GM12878 (cell line): ENCODE results near the gene GCC2. TPM values are rescaled to one million over a fixed set of nuclear protein-coding genes. Genes with fewer than 3 reads are reported as not detected.

ENCODE experiments used
- ATAC-seq: fragments of 200-7000 bp; cut with Tn5 transposase; 3 replicates; pipeline ENCODE4 v1.9.1; 2020; ENCODE audit warnings: mild to moderate bottlenecking, moderate library complexity
- BruUV-seq: library from RNA; stranded (reverse); fragments of 400-500 nt; replicated peaks from 2 replicates; lab custom pipeline; 2021; lab: Mats Ljungman, UMichigan
- CTCF ChIA-PET: fragments of 300-600 bp; sonication (Branson Sonifier 250); formaldehyde crosslinking; extraction: SDS; loops from one replicate; lab custom pipeline; 2021; ENCODE audit warnings: inconsistent platforms; lab: Yijun Ruan, JAX
- POLR2A ChIA-PET: fragments of 350-600 bp; formaldehyde crosslinking; extraction: SDS; loops from one replicate; lab custom pipeline; 2021; ENCODE audit warnings: inconsistent platforms; lab: Charles Lee
- RAD21 ChIA-PET: fragments of 300-600 bp; sonication (Branson Sonifier 250); formaldehyde crosslinking; loops from one replicate; lab custom pipeline; 2023; ENCODE audit warnings: antibody characterized with exemption; ENCODE audit not compliant: unreplicated experiment; lab: Charles Lee
- SMC1A ChIA-PET: fragments of 300-600 bp; sonication (Branson Sonifier 250); formaldehyde crosslinking; loops from one replicate; lab custom pipeline; 2023; ENCODE audit not compliant: unreplicated experiment, uncharacterized antibody; lab: Charles Lee
- DNase-seq: peaks from one replicate; pipeline ENCODE4 v3.0.0-alpha.2; 2011; ENCODE audit warnings: low read depth, low spot score
- FAIRE-seq: peaks from 3 replicates; lab custom pipeline; 2011; peaks lifted over from hg19 to GRCh38; lab: Jason Lieb, UNC
- H2AFZ ChIP-seq: 2 replicates; pipeline ENCODE4 v1.6.0; 2011; ENCODE audit warnings: low read depth, low read length, control low read depth; ENCODE audit not compliant: control insufficient read depth
- H3K27ac ChIP-seq: 2 replicates; pipeline ENCODE4 v1.5.1; 2011; ENCODE audit warnings: control low read depth; ENCODE audit not compliant: control insufficient read depth, insufficient read depth
- H3K27me3 ChIP-seq, 2 experiments: replicated peaks in 1 of 2; 2 replicates each; pipeline versions ENCODE4 v1.6.0 to v1.6.1; 2011; ENCODE audit warnings: low read length in 1 of 2; ENCODE audit not compliant: control insufficient read depth in 2 of 2, insufficient read depth in 2 of 2
- H3K36me3 ChIP-seq, 2 experiments: 2 replicates each; pipeline ENCODE4 v1.5.1; 2011; ENCODE audit warnings: low read length in 1 of 2; ENCODE audit not compliant: control insufficient read depth in 2 of 2, insufficient read depth in 2 of 2
- H3K4me1 ChIP-seq: 2 replicates; pipeline ENCODE4 v1.6.1; 2011; ENCODE audit warnings: mild to moderate bottlenecking, low read length, moderate library complexity, mixed read lengths; ENCODE audit not compliant: control insufficient read depth, insufficient read depth
- H3K4me2 ChIP-seq: 2 replicates; pipeline ENCODE4 v1.6.0; 2011; ENCODE audit warnings: control low read depth; ENCODE audit not compliant: control insufficient read depth, insufficient read depth
- H3K4me3 ChIP-seq: fragments of 200-600 bp; sonication (generic); 2 replicates; pipeline ENCODE4 v1.5.1; 2016
- H3K79me2 ChIP-seq: 2 replicates; pipeline ENCODE4 v1.6.0; 2011; ENCODE audit warnings: low read length; ENCODE audit not compliant: control insufficient read depth, insufficient read depth
- H3K9ac ChIP-seq: 2 replicates; pipeline ENCODE4 v1.8.0; 2011; ENCODE audit warnings: low read length, control low read depth, mixed read lengths; ENCODE audit not compliant: control insufficient read depth, insufficient read depth
- H3K9me3 ChIP-seq: replicated peaks from 3 replicates; pipeline ENCODE4 v1.5.1; 2011; ENCODE audit warnings: mild to moderate bottlenecking, low read length; ENCODE audit not compliant: control insufficient read depth, insufficient read depth
- H4K20me1 ChIP-seq: 2 replicates; pipeline ENCODE4 v1.6.0; 2011; ENCODE audit not compliant: control insufficient read depth, insufficient read depth
- CBFB ChIP-seq: IDR thresholded peaks from 2 replicates; pipeline ENCODE4 v1.6.1; 2016; ENCODE audit warnings: antibody characterized with exemption, low read depth
- CBX5 ChIP-seq: sonication (generic); IDR thresholded peaks from 2 replicates; pipeline ENCODE4 v1.6.1; 2016; ENCODE audit warnings: low read depth, moderate library complexity, mild to moderate bottlenecking, inconsistent platforms
- ETV6 ChIP-seq, 2 experiments: fragments of 450-650 bp in 1 of 2; IDR thresholded peaks in 1 of 2; conservative IDR thresholded peaks in 1 of 2; 2 replicates each; pipeline ENCODE4 v1.6.1; 2014; ENCODE audit warnings: antibody characterized with exemption in 1 of 2, borderline replicate concordance in 1 of 2, low read depth in 1 of 2, mild to moderate bottlenecking in 1 of 2, moderate library complexity in 1 of 2
- EZH2 ChIP-seq: IDR thresholded peaks from 2 replicates; pipeline ENCODE4 v1.6.1; 2012; ENCODE audit warnings: low read depth, mild to moderate bottlenecking, control low read depth, inconsistent platforms, low read length, borderline replicate concordance; ENCODE audit not compliant: control insufficient read depth
- HCFC1 ChIP-seq: fragments of 150-350 bp; IDR thresholded peaks from 2 replicates; pipeline ENCODE4 v1.6.1; 2014; ENCODE audit warnings: low read length
- IRF4 ChIP-seq: IDR thresholded peaks from 2 replicates; pipeline ENCODE4 v1.6.1; 2011; ENCODE audit warnings: low read depth, low read length
- KDM1A ChIP-seq: fragments of 200-600 bp; sonication (generic); IDR thresholded peaks from 2 replicates; pipeline ENCODE4 v1.6.1; 2016; ENCODE audit warnings: borderline replicate concordance
- NFYA ChIP-seq: IDR thresholded peaks from 2 replicates; pipeline ENCODE4 v1.6.1; 2011; ENCODE audit warnings: low read depth, mild to moderate bottlenecking, low read length, improper control_type of control experiment, borderline replicate concordance
- NRF1 ChIP-seq: conservative IDR thresholded peaks from 2 replicates; pipeline ENCODE4 v1.6.1; 2011; ENCODE audit warnings: mild to moderate bottlenecking, low read depth, low read length, improper control_type of control experiment
- POLR2AphosphoS2 ChIP-seq: IDR thresholded peaks from 2 replicates; pipeline ENCODE4 v1.6.1; 2011; ENCODE audit warnings: low read depth, mild to moderate bottlenecking, low read length, improper control_type of control experiment, moderate library complexity
- RAD51 ChIP-seq: fragments of 450-650 bp; IDR thresholded peaks from 2 replicates; pipeline ENCODE4 v1.6.1; 2016; ENCODE audit warnings: moderate library complexity, mild to moderate bottlenecking, inconsistent platforms
- USF1 ChIP-seq: IDR thresholded peaks from 2 replicates; pipeline ENCODE4 v1.6.1; 2011; ENCODE audit warnings: borderline replicate concordance, low read depth, mild to moderate bottlenecking, moderate library complexity, mixed read lengths, low read length; ENCODE audit not compliant: insufficient read depth; ENCODE audit errors: extremely low read length
- ZNF274 ChIP-seq: IDR thresholded peaks from one replicate; pipeline ENCODE4 v1.8.0; 2011; ENCODE audit not compliant: insufficient read length, insufficient read depth
- WGBS: methylation state at CpG from one replicate; pipeline ENCODE4 v1.1.6; 2016; ENCODE audit warnings: low lambda C conversion rate; ENCODE audit not compliant: insufficient replicate concordance, insufficient coverage; ENCODE audit errors: missing lambda C conversion rate; 5-methylcytosine and 5-hydroxymethylcytosine counted together
- in situ Hi-C: fragments of 300-500 bp; cut with MboI; formaldehyde crosslinking; loops from 9 replicates; pipeline ENCODE4 v1.14.3; 2018; ENCODE audit warnings: mixed read lengths
- intact Hi-C: fragments of 100-400 bp; cut with micrococcal nuclease; formaldehyde crosslinking; loops from one replicate; pipeline ENCODE4 v1.14.2; 2022; ENCODE audit not compliant: unreplicated experiment
- polyA plus RNA-seq, 11 experiments: library from polyadenylated mRNA; depleted of rRNA in 4 of 11; unstranded in 6 of 11; stranded (reverse) in 5 of 11; fragments of >200 nt; fragmentation: Nextera tagmentation in 4 of 11; fragmentation: Illumina TruSeq in 1 of 11; extraction: Ambion mirVana in 4 of 11; extraction: Trizol in 1 of 11; gene quantifications; 1 replicate in 1 of 11; 2 replicates in 10 of 11; pipeline versions ENCODE4 v1.2.1 to v1.2.3, GENCODE V29; 2011 to 2016; ENCODE audit warnings: inconsistent platforms in 2 of 11, missing spikeins in 2 of 11, low read depth in 1 of 11
- total RNA-seq, 4 experiments: library from RNA; depleted of rRNA in 3 of 4; stranded (reverse); fragments of >200 nt in 3 of 4; fragmentation: Illumina TruSeq in 1 of 4; extraction: Trizol in 1 of 4; gene quantifications; 2 replicates each; pipeline versions ENCODE4 v1.2.1 to v1.2.3, GENCODE V29; 2013 to 2021
- TF ChIP-seq, protein P1 (sequence below): fragments of 450-650 bp; IDR thresholded peaks from 2 replicates; pipeline ENCODE4 v1.6.1; 2017; ENCODE audit warnings: antibody characterized with exemption, mild to moderate bottlenecking, moderate library complexity
- TF ChIP-seq, protein P2 (sequence below): IDR thresholded peaks from 2 replicates; pipeline ENCODE4 v1.6.1; 2012; ENCODE audit warnings: mild to moderate bottlenecking, low read depth, low read length

Gene GCC2
- total and polyA plus RNA-seq, 10 of the 15 experiments (the other 5 are each of a cell fraction or from before 2014, with no cell fraction given), result 11.8 to 35.5 (median 25.4) TPM

DNA sequence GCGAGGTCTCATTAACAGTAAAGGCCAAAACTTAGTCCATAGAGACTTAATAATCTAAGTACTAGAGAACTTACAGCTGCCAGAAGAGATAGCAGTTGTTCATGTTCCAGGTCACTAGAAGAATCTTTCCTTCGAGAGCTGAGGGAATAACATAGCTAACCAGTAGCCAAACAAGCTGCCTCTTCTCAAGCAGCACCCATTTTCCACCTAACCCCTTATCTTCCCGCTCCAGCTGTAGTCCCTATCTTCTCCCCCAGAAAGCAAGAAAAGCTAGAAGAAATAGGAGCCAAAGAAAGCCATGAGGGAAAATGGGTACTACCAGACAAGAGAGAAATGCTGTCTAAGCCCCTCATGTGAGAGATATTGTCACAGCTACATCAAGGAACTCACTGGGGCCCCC, 47.2 kb upstream of the GCC2 start:
- H3K9ac ChIP-seq, result no peak overlapping the region
- intact Hi-C loops, result no loop called here
- H3K27ac ChIP-seq, result no peak overlapping the region
- peaks cover 11% of the 10 kb centered on the region; the same call in 2 of the 3 replicates for H3K9me3 ChIP-seq
- in situ Hi-C loops, result no loop called here
- no peaks in the 10 kb centered on the region for H3K36me3 ChIP-seq
- no peak overlapping the region for H3K4me3 ChIP-seq
- ChIA-PET POLR2A (interaction anchor here (0.5 kb wide), 1 partner anchor 16 kb away, joined by 3 read pairs; no protein-coding TSS in a partner anchor), SMC1A (interaction anchor here (0.6 to 1.2 kb wide), 3 partner anchors 48 to 476 kb away, joined by 3 read pairs; no protein-coding TSS in a partner anchor), RAD21 (no interaction called here), CTCF (interaction anchor here (0.6 kb wide), 1 partner anchor 92 kb away, joined by 3 read pairs; no protein-coding TSS in a partner anchor)
- ATAC-seq, result no peak
- no peak for FAIRE-seq
- DNase-seq, result no peak
- no peaks in the 10 kb centered on the region for H3K27me3 ChIP-seq
- 23% methylated on average over 3 of the region's 3 CpGs for WGBS
- no peaks in the 10 kb centered on the region for H3K4me1 ChIP-seq
- H3K4me2 ChIP-seq, result no peak overlapping the region
- no peak overlapping the region for H2AFZ ChIP-seq
- no peaks in the 10 kb centered on the region for H3K79me2 ChIP-seq
- H4K20me1 ChIP-seq, result no peaks in the 10 kb centered on the region
- BruUV-seq, result no TSS peak
- no peak for TF ChIP-seq HCFC1
- TF ChIP-seq ETV6 (conservative IDR thresholded peaks at IDR 0.05 in 1 of 2, IDR thresholded peaks at IDR 0.05 in 1 of 2; ENCODE audit: borderline replicate concordance in 1 of 2, low read depth in 1 of 2), result no peak
- TF ChIP-seq NFYA, result no peak
- TF ChIP-seq RAD51, result no peak
- TF ChIP-seq IRF4, result no peak
- no peak for TF ChIP-seq USF1
- TF ChIP-seq, protein P1, sequence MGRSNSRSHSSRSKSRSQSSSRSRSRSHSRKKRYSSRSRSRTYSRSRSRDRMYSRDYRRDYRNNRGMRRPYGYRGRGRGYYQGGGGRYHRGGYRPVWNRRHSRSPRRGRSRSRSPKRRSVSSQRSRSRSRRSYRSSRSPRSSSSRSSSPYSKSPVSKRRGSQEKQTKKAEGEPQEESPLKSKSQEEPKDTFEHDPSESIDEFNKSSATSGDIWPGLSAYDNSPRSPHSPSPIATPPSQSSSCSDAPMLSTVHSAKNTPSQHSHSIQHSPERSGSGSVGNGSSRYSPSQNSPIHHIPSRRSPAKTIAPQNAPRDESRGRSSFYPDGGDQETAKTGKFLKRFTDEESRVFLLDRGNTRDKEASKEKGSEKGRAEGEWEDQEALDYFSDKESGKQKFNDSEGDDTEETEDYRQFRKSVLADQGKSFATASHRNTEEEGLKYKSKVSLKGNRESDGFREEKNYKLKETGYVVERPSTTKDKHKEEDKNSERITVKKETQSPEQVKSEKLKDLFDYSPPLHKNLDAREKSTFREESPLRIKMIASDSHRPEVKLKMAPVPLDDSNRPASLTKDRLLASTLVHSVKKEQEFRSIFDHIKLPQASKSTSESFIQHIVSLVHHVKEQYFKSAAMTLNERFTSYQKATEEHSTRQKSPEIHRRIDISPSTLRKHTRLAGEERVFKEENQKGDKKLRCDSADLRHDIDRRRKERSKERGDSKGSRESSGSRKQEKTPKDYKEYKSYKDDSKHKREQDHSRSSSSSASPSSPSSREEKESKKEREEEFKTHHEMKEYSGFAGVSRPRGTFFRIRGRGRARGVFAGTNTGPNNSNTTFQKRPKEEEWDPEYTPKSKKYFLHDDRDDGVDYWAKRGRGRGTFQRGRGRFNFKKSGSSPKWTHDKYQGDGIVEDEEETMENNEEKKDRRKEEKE, result no peak
- no peak for TF ChIP-seq CBX5
- no peak for TF ChIP-seq NRF1
- TF ChIP-seq, protein P2, sequence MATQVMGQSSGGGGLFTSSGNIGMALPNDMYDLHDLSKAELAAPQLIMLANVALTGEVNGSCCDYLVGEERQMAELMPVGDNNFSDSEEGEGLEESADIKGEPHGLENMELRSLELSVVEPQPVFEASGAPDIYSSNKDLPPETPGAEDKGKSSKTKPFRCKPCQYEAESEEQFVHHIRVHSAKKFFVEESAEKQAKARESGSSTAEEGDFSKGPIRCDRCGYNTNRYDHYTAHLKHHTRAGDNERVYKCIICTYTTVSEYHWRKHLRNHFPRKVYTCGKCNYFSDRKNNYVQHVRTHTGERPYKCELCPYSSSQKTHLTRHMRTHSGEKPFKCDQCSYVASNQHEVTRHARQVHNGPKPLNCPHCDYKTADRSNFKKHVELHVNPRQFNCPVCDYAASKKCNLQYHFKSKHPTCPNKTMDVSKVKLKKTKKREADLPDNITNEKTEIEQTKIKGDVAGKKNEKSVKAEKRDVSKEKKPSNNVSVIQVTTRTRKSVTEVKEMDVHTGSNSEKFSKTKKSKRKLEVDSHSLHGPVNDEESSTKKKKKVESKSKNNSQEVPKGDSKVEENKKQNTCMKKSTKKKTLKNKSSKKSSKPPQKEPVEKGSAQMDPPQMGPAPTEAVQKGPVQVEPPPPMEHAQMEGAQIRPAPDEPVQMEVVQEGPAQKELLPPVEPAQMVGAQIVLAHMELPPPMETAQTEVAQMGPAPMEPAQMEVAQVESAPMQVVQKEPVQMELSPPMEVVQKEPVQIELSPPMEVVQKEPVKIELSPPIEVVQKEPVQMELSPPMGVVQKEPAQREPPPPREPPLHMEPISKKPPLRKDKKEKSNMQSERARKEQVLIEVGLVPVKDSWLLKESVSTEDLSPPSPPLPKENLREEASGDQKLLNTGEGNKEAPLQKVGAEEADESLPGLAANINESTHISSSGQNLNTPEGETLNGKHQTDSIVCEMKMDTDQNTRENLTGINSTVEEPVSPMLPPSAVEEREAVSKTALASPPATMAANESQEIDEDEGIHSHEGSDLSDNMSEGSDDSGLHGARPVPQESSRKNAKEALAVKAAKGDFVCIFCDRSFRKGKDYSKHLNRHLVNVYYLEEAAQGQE, result no peak
- TF ChIP-seq CBFB, result no peak
- no peak for TF ChIP-seq EZH2
- no peak for TF ChIP-seq ZNF274
- TF ChIP-seq KDM1A, result no peak
- TF ChIP-seq POLR2AphosphoS2, result no peak
